VCaP (cell line): Measurements from ENCODE around the gene PARPBP.

Experiments used
- H3K27ac ChIP-seq: fragments of 450-650 bp; 2 replicates; pipeline ENCODE4 v1.5.1; 2017
- CTCF ChIP-seq: fragments of 450-650 bp; conservative IDR thresholded peaks from 2 replicates; pipeline ENCODE4 v1.5.1; 2017; ENCODE audit warnings: mild to moderate bottlenecking, moderate library complexity

PARPBP gene

GRCh38 chr12:102174117-102174516, 54.1 kb downstream of the PARPBP start:
- TF ChIP-seq CTCF = no peak
- no peak overlapping the region for H3K27ac ChIP-seq

- TF ChIP-seq CTCF = no peak
- no peak overlapping the region for H3K27ac ChIP-seq
Measured at GRCh38 chr12:102174761-102175160, 54.8 kb downstream of the PARPBP start.

GRCh38 chr12:102182635-102183034, 62.7 kb downstream of the PARPBP start:
- H3K27ac ChIP-seq = no peak overlapping the region
- no peak for TF ChIP-seq CTCF

GRCh38 chr12:102195826-102196225, 75.8 kb downstream of the PARPBP start:
- no peak for TF ChIP-seq CTCF
- no peak overlapping the region for H3K27ac ChIP-seq

GRCh38 chr12:102197789-102198188, 77.8 kb downstream of the PARPBP start, which contains the start of gene PMCH:
Gene PMCH (minus strand): TSS chr12:102197833. CDS start chr12:102197770, 63 bp downstream.
- TF ChIP-seq CTCF = no peak
- no peak within 1 kb of the TSS for H3K27ac ChIP-seq

- H3K27ac ChIP-seq = peak overlapping the region; percentile 11; the same call in 1 of the 2 replicates
- no peak for TF ChIP-seq CTCF
Measured at GRCh38 chr12:102201436-102202061, 81.6 kb downstream of the PARPBP start.

- no peak overlapping the region for H3K27ac ChIP-seq
- TF ChIP-seq CTCF = no peak
Measured at GRCh38 chr12:102202556-102202955, 82.6 kb downstream of the PARPBP start.
